ENCODE measurements around the gene PLA2G4E.

PLA2G4E gene

DNA sequence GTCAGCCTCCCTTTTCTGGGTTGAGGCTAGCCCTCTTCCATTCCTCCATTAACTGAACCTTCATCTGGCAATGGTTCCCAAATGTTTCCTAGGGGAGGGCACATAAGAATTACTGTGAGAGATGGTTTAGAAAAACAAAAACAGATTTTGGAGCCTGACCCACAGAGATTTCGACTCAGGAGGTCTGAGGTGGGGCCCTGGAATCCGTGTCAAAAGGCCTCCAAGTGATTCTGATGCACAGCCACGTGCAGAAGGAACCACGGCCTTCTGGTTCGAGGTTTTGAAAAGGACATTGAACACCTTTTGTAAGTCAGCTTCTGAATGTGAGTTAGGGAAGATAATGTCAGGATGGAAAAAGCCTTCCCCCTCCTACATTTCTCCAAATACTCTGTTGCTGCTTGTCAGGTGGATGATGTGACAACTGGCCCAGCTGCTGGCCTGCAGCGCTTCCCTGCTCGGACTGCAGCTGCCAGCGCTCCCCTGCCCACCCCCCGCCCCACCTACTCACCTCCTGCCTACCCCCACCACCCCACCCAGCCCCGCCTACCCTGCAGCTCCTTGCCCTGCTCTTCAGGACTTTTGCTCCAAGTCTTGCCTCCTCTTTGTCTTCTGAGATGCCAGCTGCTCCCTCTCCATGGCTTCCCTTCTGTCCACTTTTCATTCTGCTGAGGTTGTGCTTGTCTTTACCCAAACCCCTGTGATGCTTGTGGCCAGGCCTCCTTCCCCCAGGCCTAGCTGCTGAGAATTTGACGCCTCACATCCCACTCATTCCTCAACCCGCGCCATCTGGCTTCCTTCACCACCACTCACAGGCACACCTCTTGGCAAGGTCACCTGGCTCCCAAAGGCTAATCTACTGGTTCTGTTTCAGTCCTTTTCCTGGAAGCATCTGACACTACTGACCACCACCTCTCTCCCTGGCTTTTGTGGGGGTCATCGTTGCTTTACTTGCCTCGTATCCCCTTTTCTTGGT is 55.1 kb downstream of the PLA2G4E start:
- H3K9ac ChIP-seq (ENCODE audit: low read length), result no peak overlapping the region
- H3K9me3 ChIP-seq (ENCODE audit: control insufficient read depth, low read length), result no peaks in the 10 kb centered on the region

DNA sequence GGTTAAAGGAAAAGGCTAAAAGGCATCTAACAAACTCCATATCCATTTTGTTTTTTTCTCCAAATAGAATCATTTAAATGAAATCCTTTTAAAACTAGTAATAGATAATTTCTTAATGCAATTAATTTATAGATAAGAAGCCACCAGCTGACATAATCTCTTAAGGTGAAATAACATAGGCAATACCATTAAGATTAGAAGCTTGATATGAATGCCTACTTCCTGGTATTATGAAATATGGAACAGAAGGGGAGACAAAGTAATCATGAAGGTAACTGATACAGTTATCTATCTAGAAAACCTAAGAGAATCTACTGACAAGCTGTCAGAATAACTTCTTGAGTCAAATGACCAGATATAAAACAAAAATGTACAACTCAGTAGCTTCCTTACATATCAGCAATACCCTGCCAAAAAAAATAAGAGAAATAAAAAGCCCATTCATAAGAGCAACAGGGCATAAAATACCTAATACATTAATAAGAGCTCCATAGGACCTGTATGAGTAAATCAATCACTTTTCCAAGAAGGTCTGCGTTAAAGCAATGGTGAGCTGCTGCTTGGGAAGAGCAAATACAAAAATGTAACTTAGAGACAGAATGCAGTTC is 59.1 kb downstream of the PLA2G4E start:
- H3K9me3 ChIP-seq (ENCODE audit: control insufficient read depth, low read length), result no peaks in the 10 kb centered on the region
- no peaks in the 10 kb centered on the region for H3K27me3 ChIP-seq (ENCODE audit: control insufficient read depth, insufficient read depth, low read length)
- peaks cover 15% of the 10 kb centered on the region for H3K4me1 ChIP-seq (ENCODE audit: control insufficient read depth, insufficient read depth, low read length)
- no peak overlapping the region for H3K4me3 ChIP-seq (ENCODE audit: low read length)
- H3K36me3 ChIP-seq (ENCODE audit: control insufficient read depth, insufficient read depth, low read length), result no peaks in the 10 kb centered on the region
- H3K9ac ChIP-seq (ENCODE audit: low read length), result no peak overlapping the region

More for the DNA sequence above, 55.1 kb downstream of the PLA2G4E start:
- Histone ChIP-seq H3K4me1 (ENCODE audit: control insufficient read depth, insufficient read depth, low read length) (peaks cover 28% of the 10 kb centered on the region), H3K4me3 (ENCODE audit: low read length) (no peak overlapping the region), H3K27me3 (ENCODE audit: control insufficient read depth, insufficient read depth, low read length) (no peaks in the 10 kb centered on the region), H3K36me3 (ENCODE audit: control insufficient read depth, insufficient read depth, low read length) (no peaks in the 10 kb centered on the region)

DNA sequence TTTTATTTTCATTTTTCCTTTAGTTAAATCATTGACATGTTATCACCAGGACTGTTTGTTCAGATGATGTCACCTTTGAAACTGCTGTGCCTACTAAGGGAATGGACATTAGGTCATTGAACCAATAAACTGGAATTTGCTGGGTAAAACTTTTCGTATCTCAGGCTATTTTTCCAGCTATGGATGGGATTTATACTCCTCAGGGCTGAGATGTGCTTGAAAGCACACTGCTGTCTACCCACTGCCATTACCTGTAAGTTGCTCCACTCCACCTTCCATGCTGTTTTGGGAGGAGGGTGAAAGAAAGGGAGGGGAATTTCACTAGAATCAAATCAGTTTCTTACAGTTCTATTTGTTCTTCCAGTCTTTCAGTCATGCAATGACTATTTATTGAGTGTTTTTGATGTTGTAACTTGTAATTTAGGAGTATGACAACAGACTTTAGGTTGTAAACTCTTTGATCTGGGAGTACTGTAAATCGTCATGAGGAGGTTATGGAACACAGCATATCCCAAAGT is 59.8 kb downstream of the PLA2G4E start:
- Histone ChIP-seq H3K9me3 (ENCODE audit: control insufficient read depth, low read length) (no peaks in the 10 kb centered on the region), H3K4me3 (ENCODE audit: low read length) (no peak overlapping the region), H3K36me3 (ENCODE audit: control insufficient read depth, insufficient read depth, low read length) (no peaks in the 10 kb centered on the region), H3K4me1 (ENCODE audit: control insufficient read depth, insufficient read depth, low read length) (peaks cover 8% of the 10 kb centered on the region), H3K9ac (ENCODE audit: low read length) (no peak overlapping the region), H3K27me3 (ENCODE audit: control insufficient read depth, insufficient read depth, low read length) (no peaks in the 10 kb centered on the region)

DNA sequence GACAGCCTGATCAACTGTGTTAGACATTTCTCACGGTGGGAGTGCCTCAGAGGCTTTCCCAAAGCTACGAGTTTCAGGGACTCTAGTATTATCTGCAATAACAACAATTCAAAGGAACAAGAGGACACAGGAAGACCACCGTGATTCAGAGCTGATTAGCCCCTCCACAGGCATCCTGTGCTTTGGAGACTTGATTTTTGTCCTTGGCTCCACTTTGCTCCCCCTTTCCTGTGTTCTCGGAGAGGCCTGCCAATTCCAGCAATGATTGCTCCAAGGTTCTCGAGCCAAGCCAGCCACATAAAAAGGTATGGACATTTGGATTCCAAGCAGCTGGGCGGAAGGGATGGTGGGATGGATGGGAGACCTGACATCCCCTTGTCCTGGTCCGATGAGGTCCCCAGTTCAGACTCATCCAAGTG is 62.8 kb downstream of the PLA2G4E start:
- no peaks in the 10 kb centered on the region for H3K27me3 ChIP-seq (ENCODE audit: control insufficient read depth, insufficient read depth, low read length)
- peaks cover 7% of the 10 kb centered on the region for H3K4me1 ChIP-seq (ENCODE audit: control insufficient read depth, insufficient read depth, low read length)
- H3K4me3 ChIP-seq (ENCODE audit: low read length), result no peak overlapping the region
- H3K9me3 ChIP-seq (ENCODE audit: control insufficient read depth, low read length), result no peaks in the 10 kb centered on the region
- no peaks in the 10 kb centered on the region for H3K36me3 ChIP-seq (ENCODE audit: control insufficient read depth, insufficient read depth, low read length)
- no peak overlapping the region for H3K9ac ChIP-seq (ENCODE audit: low read length)

DNA sequence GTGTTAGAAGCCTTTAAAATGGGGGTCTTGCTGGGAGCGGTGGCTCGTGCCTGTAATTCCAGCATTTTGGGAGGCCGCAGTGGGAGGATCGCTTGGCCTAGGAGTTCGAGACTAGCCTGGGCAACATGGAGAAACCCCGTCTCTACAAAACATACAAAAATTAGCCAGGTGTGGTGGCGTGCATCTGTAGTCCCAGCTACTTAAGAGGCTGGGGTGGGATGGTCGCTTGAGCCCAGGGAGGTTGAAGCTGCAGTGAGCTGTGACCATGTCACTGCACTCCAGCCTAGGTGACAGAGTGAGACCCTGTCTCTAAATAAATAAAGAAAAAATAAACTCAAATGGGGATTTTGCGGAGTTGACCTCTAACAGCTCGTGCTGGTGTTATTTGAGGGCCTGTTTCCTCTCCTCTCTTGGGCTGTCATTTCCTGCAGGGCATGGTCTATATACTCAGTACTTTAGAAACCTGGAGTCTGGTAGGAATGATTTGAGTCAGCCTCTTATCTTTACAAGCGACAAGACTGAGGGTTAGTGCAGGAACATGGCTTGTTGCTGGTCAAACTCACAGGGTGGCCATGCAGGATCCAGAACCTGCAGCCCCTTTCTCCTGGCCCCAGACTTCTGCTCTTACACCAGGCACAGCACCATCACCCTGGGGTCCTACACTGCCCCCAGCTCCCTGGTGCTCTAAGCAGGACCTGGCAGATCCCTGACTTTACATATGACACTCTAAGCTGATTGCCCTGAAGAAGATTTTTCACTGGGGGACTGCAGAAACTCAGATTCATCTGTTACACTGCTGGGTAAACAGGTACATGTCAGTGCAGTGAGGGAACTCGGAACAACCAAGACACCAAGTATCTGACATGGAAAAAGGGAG is 63.6 kb downstream of the PLA2G4E start:
- Histone ChIP-seq H3K4me3 (ENCODE audit: low read length) (no peak overlapping the region), H3K9me3 (ENCODE audit: control insufficient read depth, low read length) (no peaks in the 10 kb centered on the region), H3K9ac (ENCODE audit: low read length) (no peak overlapping the region), H3K36me3 (ENCODE audit: control insufficient read depth, insufficient read depth, low read length) (no peaks in the 10 kb centered on the region), H3K27me3 (ENCODE audit: control insufficient read depth, insufficient read depth, low read length) (no peaks in the 10 kb centered on the region), H3K4me1 (ENCODE audit: control insufficient read depth, insufficient read depth, low read length) (peaks cover 7% of the 10 kb centered on the region)

DNA sequence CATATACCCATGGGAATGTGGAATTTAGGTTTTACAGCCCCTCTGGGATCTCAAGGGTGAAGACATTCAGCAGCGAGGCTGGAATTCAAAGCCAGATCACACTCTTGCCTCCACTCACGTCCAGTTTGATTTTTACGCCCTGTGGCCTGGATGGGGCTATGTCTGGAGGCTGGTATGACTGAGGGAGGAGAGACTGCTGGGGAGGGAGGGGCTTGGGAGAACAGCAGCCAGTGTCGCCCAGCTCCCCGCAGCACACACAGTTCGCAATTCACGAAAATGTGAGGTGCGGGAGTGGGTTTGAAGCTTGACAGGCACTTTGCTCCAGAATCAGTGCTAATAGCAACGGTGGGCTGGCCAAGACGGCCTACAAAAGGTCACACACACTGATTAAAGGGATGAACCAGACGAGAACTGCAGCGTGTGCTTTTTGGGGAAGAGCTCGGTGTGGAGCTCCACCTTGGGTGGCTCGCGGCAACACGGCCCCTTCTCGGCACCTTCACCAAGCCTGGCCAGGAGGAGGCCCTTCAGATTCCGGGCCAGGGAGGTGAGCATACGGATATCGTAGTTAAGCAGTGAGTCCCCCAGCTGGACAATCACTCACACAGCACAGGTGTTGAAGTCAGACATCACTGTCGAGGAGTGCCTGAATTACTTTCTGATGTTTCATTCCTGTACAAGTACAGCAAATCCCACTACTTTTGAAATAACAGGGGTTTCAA is 64.9 kb downstream of the PLA2G4E start:
- Histone ChIP-seq H3K9me3 (ENCODE audit: control insufficient read depth, low read length) (no peaks in the 10 kb centered on the region), H3K27me3 (ENCODE audit: control insufficient read depth, insufficient read depth, low read length) (no peaks in the 10 kb centered on the region), H3K9ac (ENCODE audit: low read length) (no peak overlapping the region), H3K36me3 (ENCODE audit: control insufficient read depth, insufficient read depth, low read length) (no peaks in the 10 kb centered on the region), H3K4me3 (ENCODE audit: low read length) (no peak overlapping the region), H3K4me1 (ENCODE audit: control insufficient read depth, insufficient read depth, low read length) (peaks cover 6% of the 10 kb centered on the region)

DNA sequence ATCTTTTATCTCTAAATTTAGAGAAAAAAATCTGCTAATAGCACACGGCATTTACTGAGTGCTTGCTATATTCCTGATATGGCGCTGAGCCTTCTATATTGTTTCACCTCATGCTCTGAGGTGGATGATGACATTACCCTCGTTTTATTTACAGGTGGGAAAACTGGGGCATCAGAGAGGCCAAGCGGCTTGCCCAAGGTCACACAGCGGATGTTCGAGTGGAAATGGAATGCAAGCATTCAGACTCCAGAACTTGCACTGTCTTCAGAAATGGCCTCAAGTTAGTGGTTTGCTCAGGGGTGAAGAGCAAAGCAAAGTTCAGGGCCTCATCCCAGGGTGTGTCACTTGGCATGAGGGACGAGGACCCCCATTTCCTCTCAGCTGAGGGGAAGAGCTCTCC is 65.7 kb downstream of the PLA2G4E start:
- Histone ChIP-seq H3K4me1 (ENCODE audit: control insufficient read depth, insufficient read depth, low read length) (peaks cover 3% of the 10 kb centered on the region), H3K27me3 (ENCODE audit: control insufficient read depth, insufficient read depth, low read length) (no peaks in the 10 kb centered on the region), H3K4me3 (ENCODE audit: low read length) (no peak overlapping the region), H3K9ac (ENCODE audit: low read length) (no peak overlapping the region), H3K9me3 (ENCODE audit: control insufficient read depth, low read length) (no peaks in the 10 kb centered on the region), H3K36me3 (ENCODE audit: control insufficient read depth, insufficient read depth, low read length) (no peaks in the 10 kb centered on the region)

DNA sequence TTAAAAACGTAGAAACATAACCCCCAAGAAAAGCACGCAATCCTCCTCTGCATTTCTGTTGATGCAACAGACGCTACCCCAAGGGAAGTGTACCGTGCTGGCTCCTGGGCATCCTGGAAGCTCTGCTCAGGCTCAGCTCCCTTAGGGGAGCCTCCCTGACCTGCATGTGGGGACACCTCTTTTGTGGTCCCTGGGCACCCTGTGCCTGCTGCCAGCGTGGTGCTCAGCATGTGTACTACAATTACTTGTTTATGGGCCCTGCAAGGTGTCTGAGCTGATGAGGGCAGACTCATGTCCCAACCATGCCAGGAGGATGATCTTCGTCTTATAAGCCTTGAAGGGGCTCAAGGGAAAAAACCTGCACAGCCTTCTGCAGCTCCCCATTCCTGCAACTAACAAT is 66.8 kb downstream of the PLA2G4E start:
- Histone ChIP-seq H3K9me3 (ENCODE audit: control insufficient read depth, low read length) (no peaks in the 10 kb centered on the region), H3K4me1 (ENCODE audit: control insufficient read depth, insufficient read depth, low read length) (peaks cover 3% of the 10 kb centered on the region), H3K27me3 (ENCODE audit: control insufficient read depth, insufficient read depth, low read length) (no peaks in the 10 kb centered on the region), H3K9ac (ENCODE audit: low read length) (no peak overlapping the region), H3K36me3 (ENCODE audit: control insufficient read depth, insufficient read depth, low read length) (no peaks in the 10 kb centered on the region), H3K4me3 (ENCODE audit: low read length) (no peak overlapping the region)

DNA sequence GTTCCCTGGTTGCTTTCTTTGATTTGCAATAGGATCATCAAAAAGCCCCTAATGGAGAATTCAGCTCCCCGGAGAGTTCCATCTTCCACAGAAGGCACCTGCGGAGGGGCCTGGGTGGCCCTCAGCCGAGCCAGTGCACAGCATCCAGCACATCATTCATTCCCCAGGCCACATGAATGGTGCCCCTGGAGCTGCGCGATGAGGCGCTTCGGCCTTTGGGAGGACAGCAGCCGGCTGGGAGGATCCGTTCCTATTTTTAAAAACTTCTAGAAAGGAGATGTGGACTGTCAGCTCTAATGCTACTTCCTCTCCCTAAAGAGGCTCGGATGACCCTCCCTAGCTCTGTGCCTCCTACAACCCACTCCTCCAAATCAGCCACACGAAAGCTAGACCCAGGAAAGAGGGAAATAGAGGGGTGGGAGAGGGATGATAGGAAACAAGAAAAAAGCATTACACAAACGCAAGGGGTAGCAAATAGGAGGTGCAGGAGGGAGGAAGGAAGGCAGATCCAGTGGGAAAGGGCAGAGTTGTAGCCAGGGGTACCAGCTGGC is 68.8 kb downstream of the PLA2G4E start:
- H3K4me1 ChIP-seq (ENCODE audit: control insufficient read depth, insufficient read depth, low read length), result peaks cover 3% of the 10 kb centered on the region
- no peaks in the 10 kb centered on the region for H3K27me3 ChIP-seq (ENCODE audit: control insufficient read depth, insufficient read depth, low read length)
- H3K9ac ChIP-seq (ENCODE audit: low read length), result no peak overlapping the region
- H3K9me3 ChIP-seq (ENCODE audit: control insufficient read depth, low read length), result no peaks in the 10 kb centered on the region
- no peak overlapping the region for H3K4me3 ChIP-seq (ENCODE audit: low read length)
- no peaks in the 10 kb centered on the region for H3K36me3 ChIP-seq (ENCODE audit: control insufficient read depth, insufficient read depth, low read length)

DNA sequence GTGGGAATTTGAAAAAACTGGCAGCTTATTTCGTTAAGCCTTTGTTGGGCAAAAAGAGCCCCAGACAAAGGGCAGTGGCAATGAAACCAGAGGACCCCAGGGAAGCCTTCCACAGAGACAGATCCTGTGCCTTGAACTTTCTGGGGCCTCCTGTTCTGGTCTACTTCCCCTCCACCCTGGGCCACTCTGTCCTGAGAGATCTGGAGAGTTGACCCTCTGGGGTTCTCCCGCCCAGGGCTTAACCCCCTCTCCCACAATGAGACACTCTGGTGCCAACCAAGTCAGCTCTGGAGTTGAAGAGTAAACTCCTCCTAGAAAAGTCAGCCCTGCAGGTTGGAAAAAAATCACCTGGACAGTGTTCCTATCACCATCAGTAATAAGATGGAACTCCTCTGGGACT is 69.3 kb downstream of the PLA2G4E start:
- H3K9ac ChIP-seq (ENCODE audit: low read length), result no peak overlapping the region
- peaks cover 3% of the 10 kb centered on the region for H3K4me1 ChIP-seq (ENCODE audit: control insufficient read depth, insufficient read depth, low read length)
- no peak overlapping the region for H3K4me3 ChIP-seq (ENCODE audit: low read length)
- no peaks in the 10 kb centered on the region for H3K36me3 ChIP-seq (ENCODE audit: control insufficient read depth, insufficient read depth, low read length)
- H3K27me3 ChIP-seq (ENCODE audit: control insufficient read depth, insufficient read depth, low read length), result no peaks in the 10 kb centered on the region
- no peaks in the 10 kb centered on the region for H3K9me3 ChIP-seq (ENCODE audit: control insufficient read depth, low read length)

DNA sequence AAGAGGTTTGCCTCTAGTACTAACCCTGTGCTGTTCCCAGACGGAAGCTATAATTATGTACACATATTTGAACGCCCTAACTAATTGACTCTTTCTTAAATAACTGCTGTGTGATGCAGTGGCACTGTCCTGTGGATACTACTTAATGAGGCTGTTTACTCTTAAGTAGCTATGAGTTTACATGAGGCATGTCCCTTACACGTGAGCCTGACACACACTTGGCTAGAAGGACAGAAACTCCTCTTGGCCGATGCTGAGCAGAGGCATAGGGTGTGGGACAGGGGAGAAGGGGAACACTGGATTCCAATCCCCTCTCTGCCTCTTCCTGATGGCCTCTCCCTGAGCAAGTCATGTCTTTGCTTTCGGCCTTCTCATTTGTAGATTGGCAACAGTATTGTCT is 70.4 kb downstream of the PLA2G4E start:
- no peaks in the 10 kb centered on the region for H3K9me3 ChIP-seq (ENCODE audit: control insufficient read depth, low read length)
- no peaks in the 10 kb centered on the region for H3K27me3 ChIP-seq (ENCODE audit: control insufficient read depth, insufficient read depth, low read length)
- no peak overlapping the region for H3K9ac ChIP-seq (ENCODE audit: low read length)
- H3K4me1 ChIP-seq (ENCODE audit: control insufficient read depth, insufficient read depth, low read length), result peaks cover 3% of the 10 kb centered on the region
- H3K36me3 ChIP-seq (ENCODE audit: control insufficient read depth, insufficient read depth, low read length), result no peaks in the 10 kb centered on the region
- H3K4me3 ChIP-seq (ENCODE audit: low read length), result no peak overlapping the region

Measured in mucosa of stomach (tissue), 1 donor.